Measurements from ENCODE around the gene PVALB.

PVALB gene

DNA sequence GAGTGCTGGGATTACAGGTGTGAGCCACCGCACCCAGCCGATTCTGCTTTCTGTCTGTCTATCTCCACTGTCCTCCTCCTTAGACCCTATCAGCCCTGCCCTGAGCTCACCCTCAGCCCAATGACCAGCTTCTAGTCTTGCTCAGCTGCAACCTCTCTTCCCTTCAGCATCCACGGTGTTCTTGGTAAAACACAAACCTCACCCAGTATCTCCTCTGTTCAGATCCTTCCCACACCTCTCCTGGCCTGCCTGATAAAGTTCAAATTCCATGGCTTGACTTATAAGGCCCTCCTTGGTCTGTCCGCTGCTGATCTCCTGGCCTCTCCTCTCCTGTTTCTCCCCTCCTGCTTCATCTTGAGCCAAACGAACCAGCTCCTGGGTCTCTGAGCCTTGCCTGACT, 29.4 kb upstream of the PVALB start:
- DNase-seq, result no peak

DNA sequence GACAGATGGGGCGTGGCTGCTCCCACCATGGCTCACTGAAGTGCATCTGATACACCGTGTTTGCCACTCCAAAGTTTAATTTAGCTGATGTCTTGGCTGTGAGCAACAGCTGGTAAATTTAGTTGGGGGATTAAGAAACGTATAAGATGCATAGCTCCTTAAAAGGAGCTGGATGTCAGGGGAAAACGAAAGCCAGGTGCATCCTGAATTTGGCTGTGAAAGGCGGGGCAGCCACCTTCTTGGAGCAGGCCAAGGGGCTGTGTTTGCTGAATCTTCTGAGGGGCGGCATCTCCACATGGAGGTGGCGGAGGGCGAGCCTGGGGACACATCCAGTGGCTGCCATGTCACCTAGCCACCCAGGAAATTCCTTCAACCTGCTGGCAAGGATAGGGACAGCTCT, 23.3 kb upstream of the PVALB start:
- no peak for DNase-seq

DNA sequence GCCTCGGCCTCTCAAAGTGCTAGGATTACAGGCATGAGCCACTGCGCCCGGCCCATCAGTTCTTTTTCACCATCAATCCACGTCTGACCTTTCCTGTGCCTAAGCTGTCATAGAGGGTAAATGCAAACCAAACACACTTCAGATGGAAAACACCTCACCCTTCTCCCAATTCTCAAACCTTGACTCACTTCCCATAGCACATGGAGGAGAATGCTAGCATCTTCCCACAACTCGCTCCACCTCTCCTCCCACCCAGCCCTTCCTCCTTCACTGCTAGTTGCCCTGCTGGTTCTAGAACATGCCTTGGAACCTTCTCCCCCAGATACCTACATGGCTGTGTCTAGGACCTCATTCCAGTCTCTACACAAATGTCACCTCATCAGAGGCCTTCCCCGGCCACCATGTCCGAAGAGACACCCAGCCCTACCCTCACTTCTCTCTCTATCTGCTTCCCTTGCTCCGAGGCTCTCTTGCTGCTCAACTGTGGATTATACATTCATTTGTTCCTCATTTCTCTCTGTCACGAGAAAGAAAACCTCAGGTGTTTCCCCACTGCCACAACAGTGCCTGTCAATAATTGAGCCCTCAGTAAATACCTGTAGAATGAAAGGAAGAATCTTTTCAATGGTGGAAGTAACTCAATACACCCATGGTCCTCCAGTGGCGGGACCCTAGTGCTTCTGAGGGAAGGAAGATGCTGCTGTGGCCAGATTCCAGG, 22.7 kb upstream of the PVALB start:
- no peak for DNase-seq

DNA sequence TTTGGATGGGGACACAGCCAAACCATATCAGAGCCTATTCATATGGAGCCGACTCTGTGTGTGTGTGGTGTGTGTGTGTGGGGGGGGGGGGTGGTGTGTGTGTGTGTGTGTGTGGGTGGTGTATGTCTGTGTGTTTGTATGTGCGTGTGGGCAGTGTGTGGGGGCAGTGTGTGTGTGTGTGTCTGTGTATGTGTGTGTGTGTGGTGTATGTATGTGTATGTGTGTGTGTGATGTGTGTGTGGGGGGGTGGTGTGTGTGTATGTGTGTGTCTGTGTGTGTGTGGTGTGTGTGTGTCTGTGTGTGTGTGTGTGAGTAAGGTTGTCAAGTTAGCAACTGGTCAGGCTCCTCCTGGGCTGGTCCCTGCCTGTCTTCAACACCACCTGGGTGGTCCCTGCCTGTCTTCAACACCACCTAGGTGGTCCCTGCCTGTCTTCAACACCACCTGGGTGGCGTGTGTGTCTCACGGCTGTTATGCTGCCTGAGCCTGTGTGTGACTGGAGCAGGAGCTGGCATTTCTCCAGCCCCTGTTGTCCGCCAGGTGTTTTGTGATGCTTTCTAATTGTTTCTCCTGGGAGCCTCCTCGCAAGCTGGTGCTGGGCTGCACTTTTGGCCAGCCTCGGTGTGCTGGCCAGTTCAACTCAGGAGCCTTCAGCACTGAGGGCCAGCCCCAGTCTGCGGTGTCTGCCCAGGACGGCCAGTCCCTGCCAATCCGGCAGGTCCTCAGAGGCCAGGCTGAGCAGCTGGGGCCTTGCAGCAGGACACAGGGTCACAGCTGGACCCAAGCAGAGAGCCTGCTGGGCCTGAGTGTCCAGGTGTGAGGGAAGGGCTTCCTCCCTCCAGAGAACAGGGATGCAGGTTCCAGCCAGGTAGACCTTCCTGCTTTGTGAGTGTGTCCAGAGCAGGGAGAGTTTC, 21.5 kb upstream of the PVALB start:
- DNase-seq, result no peak

GRCh38 chr22:36835903-36836302, 19.1 kb upstream of the PVALB start:
- no peak for DNase-seq

- DNase-seq, result no peak
These were observed 16.2 kb upstream of the PVALB start for GRCh38 chr22:36833073-36833472.

GRCh38 chr22:36831717-36832116, 14.9 kb upstream of the PVALB start:
- no peak for DNase-seq

GRCh38 chr22:36831206-36831605, 14.4 kb upstream of the PVALB start:
- no peak for DNase-seq

GRCh38 chr22:36830601-36831000, 13.8 kb upstream of the PVALB start:
- no peak for DNase-seq

GRCh38 chr22:36829370-36830002, 12.7 kb upstream of the PVALB start:
- DNase-seq, result no peak

DNA sequence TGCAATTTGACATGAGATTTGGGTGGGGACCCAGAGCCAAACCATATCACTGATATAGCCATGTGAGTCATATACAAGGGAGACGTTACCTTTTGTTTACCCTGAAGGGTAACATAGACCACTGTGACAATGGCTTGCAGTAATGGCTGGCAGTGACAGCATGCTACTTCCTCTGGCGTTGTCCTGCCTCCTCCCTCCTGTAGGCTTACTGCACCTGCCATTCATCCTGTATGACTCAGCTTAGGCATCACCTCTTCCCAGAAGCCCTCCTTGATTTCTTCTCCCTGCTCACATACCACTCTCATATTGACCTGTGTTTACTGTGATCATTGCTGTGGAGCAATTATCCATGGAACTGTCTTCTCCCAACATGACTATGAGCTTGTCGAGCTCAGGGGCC, 12.0 kb upstream of the PVALB start:
- no peak for DNase-seq

- no peak for DNase-seq
These were observed 9.4 kb upstream of the PVALB start for GRCh38 chr22:36826262-36826661.

DNA sequence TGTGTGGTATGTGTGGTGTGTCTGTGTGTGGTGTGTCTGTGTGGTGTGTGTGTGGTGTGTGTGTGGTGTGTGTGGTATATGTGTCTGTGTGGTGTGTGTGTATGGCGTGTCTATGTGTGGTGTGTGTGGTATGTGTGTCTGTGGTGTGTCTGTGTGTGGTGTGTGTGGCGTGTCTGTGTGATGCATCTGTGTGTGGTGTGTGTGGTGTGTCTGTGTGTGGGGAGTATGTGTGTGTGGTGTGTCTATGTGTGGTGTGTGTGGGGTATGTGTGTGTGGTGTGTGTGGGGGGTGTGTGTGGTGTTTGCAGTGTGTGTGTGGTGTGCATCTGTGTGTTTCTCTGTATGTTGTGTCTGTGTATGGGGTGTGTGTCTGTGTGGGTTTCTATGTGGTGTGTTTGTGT, 7.8 kb upstream of the PVALB start:
- DNase-seq, result no peak

GRCh38 chr22:36823186-36823839, 6.5 kb upstream of the PVALB start:
- DNase-seq, result no peak

- DNase-seq, result no peak
These were observed 5.7 kb upstream of the PVALB start for GRCh38 chr22:36822581-36822980.

GRCh38 chr22:36819112-36819511, 2.3 kb upstream of the PVALB start:
- no peak for DNase-seq

DNA sequence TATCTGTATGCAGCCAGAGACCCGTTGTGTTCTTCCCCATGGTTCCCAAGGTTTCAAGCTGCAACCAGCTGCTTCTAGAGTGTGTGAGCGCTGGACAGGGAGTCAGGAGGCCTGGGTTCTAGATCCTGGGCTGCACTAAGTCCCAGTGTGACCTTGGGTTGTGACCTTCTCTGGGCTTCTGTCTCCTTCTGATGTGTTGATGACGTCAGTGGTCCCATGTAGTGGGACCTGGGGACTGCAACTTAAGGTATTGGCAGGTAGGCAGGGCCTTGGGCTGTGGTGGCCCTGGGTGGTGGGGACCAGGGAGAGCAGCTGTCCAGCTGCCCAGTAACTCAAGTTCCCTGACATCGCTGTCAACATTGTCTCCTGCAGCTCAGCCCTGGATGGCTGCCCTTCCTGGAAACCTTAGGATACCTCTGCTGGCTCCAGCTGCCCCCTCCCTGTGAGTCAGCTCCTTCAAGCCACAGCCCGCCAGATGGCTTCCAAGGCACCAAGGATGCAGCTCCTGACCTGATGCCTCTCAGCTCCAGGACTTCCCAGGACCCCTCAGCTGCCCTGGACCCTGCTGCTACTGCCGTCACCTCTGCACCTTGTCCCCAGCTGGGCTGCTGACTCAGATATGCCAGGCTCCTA, 1.3 kb upstream of the PVALB start:
- DNase-seq, result no peak

DNA sequence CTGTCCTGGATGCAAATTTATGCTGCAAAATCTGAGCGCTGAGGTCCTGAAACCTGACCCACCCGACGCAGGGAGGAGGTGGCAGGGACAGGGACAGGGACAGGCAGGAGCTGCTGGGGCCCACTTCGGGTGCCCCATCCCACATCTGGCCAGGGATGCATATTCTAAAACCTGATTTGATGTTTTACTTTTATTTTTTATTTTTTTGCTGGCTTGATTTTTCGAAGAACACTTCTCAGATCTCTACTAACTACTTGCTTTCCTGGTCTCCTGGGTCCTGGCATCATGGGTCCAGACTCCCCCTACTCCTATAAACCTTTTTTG, 652 bp upstream of the PVALB start:
- no peak for DNase-seq

- no peak for DNase-seq
These were observed 548 bp downstream of the PVALB start for GRCh38 chr22:36816339-36816635.

GRCh38 chr22:36815558-36816338, 1.1 kb downstream of the PVALB start:
- DNase-seq, result no peak

GRCh38 chr22:36814801-36815200, 2.0 kb downstream of the PVALB start:
- no peak for DNase-seq

DNA sequence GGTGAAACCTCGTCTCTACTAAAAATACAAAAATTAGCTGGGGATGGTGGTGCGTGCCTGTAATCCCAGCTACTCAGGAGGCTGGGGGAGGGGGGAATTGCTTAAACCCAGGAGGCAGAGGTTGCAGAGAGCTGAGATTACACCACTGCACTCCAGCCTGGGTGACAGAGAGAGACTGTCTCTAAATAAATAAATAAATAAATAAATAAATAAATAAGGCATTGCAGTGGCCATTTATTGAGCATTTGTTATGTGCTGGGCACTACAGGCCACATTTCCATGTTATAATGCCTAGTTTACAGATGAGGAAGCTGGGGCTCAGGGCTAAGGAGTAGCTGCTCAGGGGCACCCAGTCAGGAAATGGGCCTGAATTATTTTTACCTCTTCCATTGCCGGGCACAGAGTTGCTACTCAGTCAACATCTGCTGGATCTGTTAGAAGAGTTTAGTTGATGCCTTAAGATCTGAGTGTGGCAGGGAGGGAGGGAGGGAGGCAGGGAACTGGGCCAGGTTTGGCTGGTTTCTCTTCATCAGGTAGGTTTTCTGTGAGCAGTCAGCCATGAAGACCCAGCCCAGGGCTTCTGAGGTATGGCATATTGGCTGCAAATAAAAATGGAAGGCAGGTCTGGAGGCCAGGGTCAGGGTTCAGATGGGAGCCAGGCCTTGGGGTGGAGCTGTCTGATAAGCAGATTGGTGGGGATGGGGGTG, 5.6 kb downstream of the PVALB start:
- DNase-seq, result no peak
